DLD1 (cell line): ENCODE measurements around the gene NSUN2.

Experiments used
- in situ Hi-C: cut with HindIII; loops from 2 replicates; pipeline ENCODE4 v1.10.0; 2017; ENCODE audit warnings: low sequenced_read_pairs

The NSUN2 gene

GRCh38 chr5:6567068-6567467 is 65.8 kb downstream of the NSUN2 start:
- in situ Hi-C loops: no loop called here

GRCh38 chr5:6565492-6565891 is 67.4 kb downstream of the NSUN2 start:
- in situ Hi-C loops: no loop called here

GRCh38 chr5:6557807-6558575 is 74.9 kb downstream of the NSUN2 start:
- in situ Hi-C loops: no loop called here

GRCh38 chr5:6556802-6557102 is 76.1 kb downstream of the NSUN2 start:
- in situ Hi-C loops: no loop called here

GRCh38 chr5:6556089-6556801 is 76.6 kb downstream of the NSUN2 start:
- in situ Hi-C loops: no loop called here

GRCh38 chr5:6554812-6555211 is 78.0 kb downstream of the NSUN2 start:
- in situ Hi-C loops: no loop called here

- in situ Hi-C loops: no loop called here
Observed at GRCh38 chr5:6553972-6554371, 78.9 kb downstream of the NSUN2 start.

- in situ Hi-C loops: no loop called here
Observed at GRCh38 chr5:6552612-6553011, 80.2 kb downstream of the NSUN2 start.

- in situ Hi-C loops: no loop called here
Observed at GRCh38 chr5:6551955-6552313, 80.9 kb downstream of the NSUN2 start.

GRCh38 chr5:6551287-6551954 is 81.4 kb downstream of the NSUN2 start:
- in situ Hi-C loops: no loop called here

- in situ Hi-C loops: no loop called here
Observed at GRCh38 chr5:6550628-6551027, 82.2 kb downstream of the NSUN2 start.
